Measurements from ENCODE around the gene RSAD2. TPM values are rescaled to one million over a fixed set of nuclear protein-coding genes. Genes with fewer than 3 reads are reported as not detected.

Gene RSAD2
- total and polyA plus RNA-seq, 2 of the 4 experiments (the other 2 are of a cell fraction): not detected

DNA sequence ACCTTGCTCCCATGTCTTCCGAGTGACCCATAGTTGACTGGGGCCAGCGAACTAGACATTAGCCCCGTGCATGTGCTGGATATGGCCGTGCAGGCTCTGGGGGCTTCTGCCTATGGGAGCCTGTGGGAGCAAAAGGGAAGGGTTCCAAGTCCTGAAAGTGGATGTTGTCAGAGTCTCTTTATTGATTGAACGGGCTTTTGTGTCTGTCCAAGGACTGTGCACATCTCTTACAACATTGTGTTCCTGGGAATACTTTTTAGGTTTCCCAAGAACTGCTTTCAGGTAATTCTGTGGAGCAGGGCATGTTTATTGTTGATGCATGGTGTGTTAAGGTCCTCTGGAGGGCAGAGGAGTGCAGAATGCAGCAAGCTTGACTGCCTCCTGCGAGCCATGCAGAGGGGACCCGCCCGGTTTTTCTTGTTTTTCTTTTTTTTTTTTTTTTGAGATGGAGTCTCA is 44.7 kb downstream of the RSAD2 start:
- no peak overlapping the region for H4K8ac ChIP-seq (ENCODE audit: low read depth in 2 of 2, low read length in 2 of 2)
- ChIA-PET POLR2A (ENCODE audit: unreplicated experiment) (no interaction called here), CTCF (no interaction called here)
- H4K20me1 ChIP-seq (ENCODE audit: insufficient read depth, low read length): no peaks in the 10 kb centered on the region
- dilution Hi-C loops (cut with HindIII; ENCODE audit: low sequenced_read_pairs, unreplicated experiment): no loop called here
- in situ Hi-C loops (cut with MboI; ENCODE audit: low sequenced_read_pairs): no loop called here
- TF ChIP-seq MXI1 (IDR thresholded peaks at IDR 0.05; ENCODE audit: borderline replicate concordance, low read depth, low read length): no peak
- no peak for TF ChIP-seq NFE2L2 (IDR thresholded peaks at IDR 0.05; ENCODE audit: low read depth, low read length)
- TF ChIP-seq MAFK (IDR thresholded peaks at IDR 0.05; ENCODE audit: low read depth, low read length): no peak
- TF ChIP-seq, protein P1, sequence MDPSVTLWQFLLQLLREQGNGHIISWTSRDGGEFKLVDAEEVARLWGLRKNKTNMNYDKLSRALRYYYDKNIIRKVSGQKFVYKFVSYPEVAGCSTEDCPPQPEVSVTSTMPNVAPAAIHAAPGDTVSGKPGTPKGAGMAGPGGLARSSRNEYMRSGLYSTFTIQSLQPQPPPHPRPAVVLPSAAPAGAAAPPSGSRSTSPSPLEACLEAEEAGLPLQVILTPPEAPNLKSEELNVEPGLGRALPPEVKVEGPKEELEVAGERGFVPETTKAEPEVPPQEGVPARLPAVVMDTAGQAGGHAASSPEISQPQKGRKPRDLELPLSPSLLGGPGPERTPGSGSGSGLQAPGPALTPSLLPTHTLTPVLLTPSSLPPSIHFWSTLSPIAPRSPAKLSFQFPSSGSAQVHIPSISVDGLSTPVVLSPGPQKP (IDR thresholded peaks at IDR 0.05; ENCODE audit: borderline replicate concordance, low read depth, low read length): no peak
- TF ChIP-seq CEBPB (IDR thresholded peaks at IDR 0.05; ENCODE audit: low read depth, low read length): no peak
- TF ChIP-seq MAZ (IDR thresholded peaks at IDR 0.05; ENCODE audit: borderline replicate concordance, low read depth, low read length): no peak
- TF ChIP-seq, protein P2, sequence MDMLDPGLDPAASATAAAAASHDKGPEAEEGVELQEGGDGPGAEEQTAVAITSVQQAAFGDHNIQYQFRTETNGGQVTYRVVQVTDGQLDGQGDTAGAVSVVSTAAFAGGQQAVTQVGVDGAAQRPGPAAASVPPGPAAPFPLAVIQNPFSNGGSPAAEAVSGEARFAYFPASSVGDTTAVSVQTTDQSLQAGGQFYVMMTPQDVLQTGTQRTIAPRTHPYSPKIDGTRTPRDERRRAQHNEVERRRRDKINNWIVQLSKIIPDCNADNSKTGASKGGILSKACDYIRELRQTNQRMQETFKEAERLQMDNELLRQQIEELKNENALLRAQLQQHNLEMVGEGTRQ (IDR thresholded peaks at IDR 0.05; ENCODE audit: low read depth, low read length): no peak
- no peak for TF ChIP-seq FOS (IDR thresholded peaks at IDR 0.05; ENCODE audit: low read depth, low read length)
- no peak for TF ChIP-seq SMC3 (IDR thresholded peaks at IDR 0.05; ENCODE audit: low read depth, low read length)
- no peak for TF ChIP-seq RAD21 (IDR thresholded peaks at IDR 0.05; ENCODE audit: low read length)
- TF ChIP-seq RFX5 (IDR thresholded peaks at IDR 0.05; ENCODE audit: low read depth, low read length): no peak
- TF ChIP-seq, protein P3, sequence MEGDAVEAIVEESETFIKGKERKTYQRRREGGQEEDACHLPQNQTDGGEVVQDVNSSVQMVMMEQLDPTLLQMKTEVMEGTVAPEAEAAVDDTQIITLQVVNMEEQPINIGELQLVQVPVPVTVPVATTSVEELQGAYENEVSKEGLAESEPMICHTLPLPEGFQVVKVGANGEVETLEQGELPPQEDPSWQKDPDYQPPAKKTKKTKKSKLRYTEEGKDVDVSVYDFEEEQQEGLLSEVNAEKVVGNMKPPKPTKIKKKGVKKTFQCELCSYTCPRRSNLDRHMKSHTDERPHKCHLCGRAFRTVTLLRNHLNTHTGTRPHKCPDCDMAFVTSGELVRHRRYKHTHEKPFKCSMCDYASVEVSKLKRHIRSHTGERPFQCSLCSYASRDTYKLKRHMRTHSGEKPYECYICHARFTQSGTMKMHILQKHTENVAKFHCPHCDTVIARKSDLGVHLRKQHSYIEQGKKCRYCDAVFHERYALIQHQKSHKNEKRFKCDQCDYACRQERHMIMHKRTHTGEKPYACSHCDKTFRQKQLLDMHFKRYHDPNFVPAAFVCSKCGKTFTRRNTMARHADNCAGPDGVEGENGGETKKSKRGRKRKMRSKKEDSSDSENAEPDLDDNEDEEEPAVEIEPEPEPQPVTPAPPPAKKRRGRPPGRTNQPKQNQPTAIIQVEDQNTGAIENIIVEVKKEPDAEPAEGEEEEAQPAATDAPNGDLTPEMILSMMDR (conservative IDR thresholded peaks at IDR 0.05; ENCODE audit: low read depth, low read length): no peak
- TF ChIP-seq BHLHE40 (IDR thresholded peaks at IDR 0.05; ENCODE audit: low read depth, low read length): no peak
- no peak for TF ChIP-seq POLR2A (IDR thresholded peaks at IDR 0.05; ENCODE audit: low read depth, low read length)
- TF ChIP-seq CHD1 (IDR thresholded peaks at IDR 0.05; ENCODE audit: low read depth, low read length): no peak
- H3K23ac ChIP-seq (ENCODE audit: low read depth, low read length): no peak overlapping the region
- H2AK5ac ChIP-seq (ENCODE audit: low read depth, low read length): no peak overlapping the region
- no peak overlapping the region for H2BK120ac ChIP-seq (ENCODE audit: low read depth, low read length)
- peaks cover 13% of the 10 kb centered on the region for H3K27me3 ChIP-seq (ENCODE audit: control insufficient read depth, insufficient read depth, low read length)
- no peak overlapping the region for H3K9ac ChIP-seq (ENCODE audit: low read depth, low read length)
- no peak overlapping the region for H3K27ac ChIP-seq (ENCODE audit: insufficient read depth, low read length)
- H3K4ac ChIP-seq (ENCODE audit: low read depth, low read length): no peak overlapping the region
- 60% methylated on average over 1 of the region's 8 CpGs; no CpG with 5 or more reads in 1 of the 2 experiments for WGBS, 2 experiments (ENCODE audit: extremely low coverage in 2 of 2, insufficient read length in 1 of 2)
- DNase-seq (no peak), ATAC-seq (ENCODE audit: low read depth) (no peak)
- H3K4me2 ChIP-seq (ENCODE audit: low read depth, low read length): no peak overlapping the region
- no peak overlapping the region for H3K56ac ChIP-seq (ENCODE audit: extremely low read depth, insufficient read depth, low read length)
- no peak overlapping the region for H3K18ac ChIP-seq (ENCODE audit: low read depth, low read length)
- no peak overlapping the region for H2BK5ac ChIP-seq (ENCODE audit: low read depth, low read length, poor library complexity, severe bottlenecking)
- H3K4me3 ChIP-seq (ENCODE audit: insufficient read depth, low read depth, low read length): no peak overlapping the region
- no peaks in the 10 kb centered on the region for H3K79me1 ChIP-seq (ENCODE audit: low read depth in 1 of 2, low read length in 2 of 2)
- no peak overlapping the region for H3K14ac ChIP-seq (replicated peaks; ENCODE audit: low read depth, low read length)
- H2BK20ac ChIP-seq (ENCODE audit: low read depth, low read length): no peak overlapping the region
- H3K4me1 ChIP-seq (ENCODE audit: control insufficient read depth, insufficient read depth, low read length): no peaks in the 10 kb centered on the region
- no peak overlapping the region for H2AFZ ChIP-seq (replicated peaks; ENCODE audit: low read length, poor library complexity)
- intact Hi-C loops (cut with micrococcal nuclease): no loop called here
- H3K9me1 ChIP-seq (ENCODE audit: insufficient read depth, low read length): no peaks in the 10 kb centered on the region
- H4K5ac ChIP-seq (ENCODE audit: low read depth, low read length): no peak overlapping the region
- no peaks in the 10 kb centered on the region for H3K36me3 ChIP-seq (ENCODE audit: control insufficient read depth, insufficient read depth, low read length)
- no peak overlapping the region for H4K91ac ChIP-seq (ENCODE audit: insufficient read depth, low read depth, low read length)
- H2AK9ac ChIP-seq (replicated peaks; ENCODE audit: low read depth, low read length, poor library complexity): no peak overlapping the region
- peaks cover 4% of the 10 kb centered on the region; the same call in 1 of the 2 replicates for H3K9me3 ChIP-seq (ENCODE audit: control insufficient read depth, insufficient read depth, low read length)
- no TSS peak for BruUV-seq (replicated peaks)
- H2BK15ac ChIP-seq (ENCODE audit: low read depth, low read length): no peak overlapping the region

All from IMR-90 (cell line).